SU-DHL-6 (cell line): ENCODE results near the gene UXS1.

Experiments used
- H2AFZ ChIP-seq: fragments of 200-600 bp; sonication (generic); 2 replicates; pipeline ENCODE4 v1.6.1; 2014; ENCODE audit warnings: low read depth, mild to moderate bottlenecking, moderate library complexity, mixed read lengths, antibody characterized with exemption, low read length; ENCODE audit not compliant: severe bottlenecking
- H3F3A ChIP-seq: fragments of 200-600 bp; shearing (Covaris generic); 2 replicates; pipeline ENCODE4 v1.6.0; 2016; ENCODE audit warnings: antibody characterized with exemption, mild to moderate bottlenecking; ENCODE audit not compliant: insufficient read depth
- H3K27ac ChIP-seq: fragments of 200-600 bp; sonication (generic); 2 replicates; pipeline ENCODE4 v1.5.1; 2016; ENCODE audit warnings: low read depth, mild to moderate bottlenecking, low read length, moderate library complexity, mixed read lengths
- H3K27me3 ChIP-seq: fragments of 200-600 bp; sonication (generic), shearing (Covaris generic); 2 replicates; pipeline ENCODE4 v1.6.0; 2014; ENCODE audit warnings: mild to moderate bottlenecking, low read length
- H3K36me3 ChIP-seq: fragments of 200-600 bp; sonication (generic); 2 replicates; pipeline ENCODE4 v1.6.1; 2014; ENCODE audit warnings: mild to moderate bottlenecking, low read length, mixed read lengths
- H3K4me2 ChIP-seq: fragments of 300-600, 200-600 bp; shearing (Covaris generic), sonication (generic); 2 replicates; pipeline ENCODE4 v1.6.0; 2014; ENCODE audit warnings: low read length, low read depth, mild to moderate bottlenecking; ENCODE audit not compliant: poor library complexity, severe bottlenecking
- H3K4me3 ChIP-seq: fragments of 200-600 bp; sonication (generic); 2 replicates; pipeline ENCODE4 v1.5.1; 2014; ENCODE audit warnings: antibody characterized with exemption, low read length, mild to moderate bottlenecking, mixed read lengths; ENCODE audit not compliant: insufficient read depth, poor library complexity, severe bottlenecking
- H3K79me2 ChIP-seq: fragments of 200-600 bp; sonication (generic); 2 replicates; pipeline ENCODE4 v1.6.1; 2014; ENCODE audit warnings: mild to moderate bottlenecking, low read length, moderate library complexity; ENCODE audit not compliant: insufficient read depth
- H3K9ac ChIP-seq: fragments of 200-600 bp; sonication (generic); 2 replicates; pipeline ENCODE4 v1.7.0; 2014; ENCODE audit warnings: mild to moderate bottlenecking, low read length
- H3K9me2 ChIP-seq: fragments of 200-600 bp; sonication (generic); replicated peaks from 2 replicates; pipeline ENCODE4 v1.6.1; 2014; ENCODE audit warnings: low read length; ENCODE audit not compliant: insufficient read depth
- H3K9me3 ChIP-seq: fragments of 200-600 bp; sonication (generic); 2 replicates; pipeline ENCODE4 v1.6.1; 2014; ENCODE audit warnings: low read length, mixed read lengths; ENCODE audit not compliant: insufficient read depth
- H4K20me1 ChIP-seq: fragments of 200-600 bp; sonication (generic); 2 replicates; pipeline ENCODE4 v1.6.1; 2014; ENCODE audit warnings: low read depth, mild to moderate bottlenecking, antibody characterized with exemption, low read length, moderate library complexity, mixed read lengths
- EZH2phosphoT487 ChIP-seq: fragments of 200-600 bp; sonication (generic), shearing (Covaris generic); conservative IDR thresholded peaks from 2 replicates; pipeline ENCODE4 v1.6.1; 2018; ENCODE audit warnings: mild to moderate bottlenecking, antibody characterized with exemption, low read length, moderate library complexity, mixed read lengths
- TF ChIP-seq, protein P1 (sequence below): fragments of 200-600 bp; sonication (generic); IDR thresholded peaks from one replicate; pipeline ENCODE4 v1.5.1; 2017; ENCODE audit warnings: antibody characterized with exemption, mild to moderate bottlenecking, low read length, moderate library complexity; ENCODE audit not compliant: insufficient read depth, poor library complexity, severe bottlenecking

Gene UXS1

DNA sequence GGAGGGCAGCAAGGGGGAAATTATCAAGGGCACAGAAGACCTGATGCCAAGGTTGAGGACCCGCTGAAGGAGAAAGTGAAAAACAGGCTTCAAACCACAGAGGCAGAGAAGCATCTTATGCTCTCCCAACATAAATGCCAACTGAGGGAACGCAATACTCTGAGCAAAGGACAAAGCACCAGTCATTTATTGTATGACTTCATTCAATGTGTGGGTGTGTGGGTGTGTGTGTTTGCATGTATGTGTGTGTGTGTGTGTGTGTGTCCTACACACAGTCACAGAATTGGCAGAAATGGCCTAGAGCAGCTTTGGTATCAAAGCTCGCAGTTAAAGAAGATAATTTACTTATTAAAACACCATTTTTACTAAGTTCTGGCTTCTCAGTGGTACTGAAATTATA, 51.4 kb downstream of the UXS1 start:
- Histone ChIP-seq H2AFZ (no peak overlapping the region), H3K4me3 (no peak overlapping the region), H3F3A (no peaks in the 10 kb centered on the region), H3K27me3 (no peaks in the 10 kb centered on the region), H3K9me3 (no peaks in the 10 kb centered on the region), H3K9ac (no peak overlapping the region), H3K4me2 (no peak overlapping the region), H4K20me1 (no peaks in the 10 kb centered on the region), H3K9me2 (no peaks in the 10 kb centered on the region), H3K27ac (no peak overlapping the region), H3K79me2 (no peaks in the 10 kb centered on the region), H3K36me3 (no peaks in the 10 kb centered on the region)
- TF ChIP-seq, protein P1, sequence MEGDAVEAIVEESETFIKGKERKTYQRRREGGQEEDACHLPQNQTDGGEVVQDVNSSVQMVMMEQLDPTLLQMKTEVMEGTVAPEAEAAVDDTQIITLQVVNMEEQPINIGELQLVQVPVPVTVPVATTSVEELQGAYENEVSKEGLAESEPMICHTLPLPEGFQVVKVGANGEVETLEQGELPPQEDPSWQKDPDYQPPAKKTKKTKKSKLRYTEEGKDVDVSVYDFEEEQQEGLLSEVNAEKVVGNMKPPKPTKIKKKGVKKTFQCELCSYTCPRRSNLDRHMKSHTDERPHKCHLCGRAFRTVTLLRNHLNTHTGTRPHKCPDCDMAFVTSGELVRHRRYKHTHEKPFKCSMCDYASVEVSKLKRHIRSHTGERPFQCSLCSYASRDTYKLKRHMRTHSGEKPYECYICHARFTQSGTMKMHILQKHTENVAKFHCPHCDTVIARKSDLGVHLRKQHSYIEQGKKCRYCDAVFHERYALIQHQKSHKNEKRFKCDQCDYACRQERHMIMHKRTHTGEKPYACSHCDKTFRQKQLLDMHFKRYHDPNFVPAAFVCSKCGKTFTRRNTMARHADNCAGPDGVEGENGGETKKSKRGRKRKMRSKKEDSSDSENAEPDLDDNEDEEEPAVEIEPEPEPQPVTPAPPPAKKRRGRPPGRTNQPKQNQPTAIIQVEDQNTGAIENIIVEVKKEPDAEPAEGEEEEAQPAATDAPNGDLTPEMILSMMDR: no peak
- no peak for TF ChIP-seq EZH2phosphoT487

DNA sequence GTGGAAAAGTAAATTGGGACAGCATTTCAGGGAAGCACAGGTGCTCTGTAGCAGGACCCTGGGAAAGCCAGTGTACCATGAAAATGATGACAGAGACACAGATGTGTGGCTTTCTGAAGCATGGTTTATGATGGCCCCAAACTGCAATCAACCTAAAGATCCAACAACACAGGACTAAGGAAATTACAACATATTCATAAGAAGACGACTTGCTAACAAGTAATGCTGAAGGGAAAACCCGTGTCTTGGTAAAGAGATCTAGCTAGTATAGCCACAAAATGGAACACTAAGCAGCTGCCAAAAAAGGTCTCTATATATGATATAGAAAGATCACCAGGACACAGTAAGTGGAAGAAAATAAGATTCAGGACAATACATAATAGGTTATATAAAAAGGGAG, 53.2 kb downstream of the UXS1 start:
- Histone ChIP-seq H2AFZ (no peak overlapping the region), H3F3A (no peaks in the 10 kb centered on the region), H3K9ac (no peak overlapping the region), H3K9me2 (no peaks in the 10 kb centered on the region), H3K27ac (no peak overlapping the region), H3K4me3 (no peak overlapping the region), H3K27me3 (no peaks in the 10 kb centered on the region), H3K9me3 (no peaks in the 10 kb centered on the region), H4K20me1 (no peaks in the 10 kb centered on the region), H3K79me2 (no peaks in the 10 kb centered on the region), H3K4me2 (no peak overlapping the region), H3K36me3 (no peaks in the 10 kb centered on the region)
- TF ChIP-seq EZH2phosphoT487: no peak
- TF ChIP-seq, protein P1: no peak

DNA sequence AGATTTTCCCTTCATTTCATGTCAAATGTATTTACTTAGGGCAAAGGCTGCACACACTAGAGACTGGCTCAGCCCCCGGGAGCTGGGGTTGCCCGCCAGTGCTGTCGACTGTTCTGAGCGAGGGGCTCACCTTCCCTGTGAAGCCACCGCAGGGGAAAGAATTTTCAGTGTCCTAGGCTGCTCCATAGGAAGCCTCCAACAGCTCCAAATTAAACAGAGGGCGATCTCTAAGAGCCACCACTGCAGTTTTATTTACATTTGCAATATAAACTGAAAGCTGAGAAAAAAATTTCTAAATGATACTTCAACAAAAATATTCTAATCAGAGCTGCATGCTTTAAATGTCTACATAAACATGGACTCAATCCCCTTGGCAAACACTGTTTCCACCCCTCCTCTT, 54.0 kb downstream of the UXS1 start:
- no peaks in the 10 kb centered on the region for H3F3A ChIP-seq
- no peak overlapping the region for H3K4me3 ChIP-seq
- H3K9me2 ChIP-seq: no peaks in the 10 kb centered on the region
- TF ChIP-seq, protein P1: no peak
- no peak for TF ChIP-seq EZH2phosphoT487
- H4K20me1 ChIP-seq: no peaks in the 10 kb centered on the region
- no peaks in the 10 kb centered on the region for H3K9me3 ChIP-seq
- H3K9ac ChIP-seq: no peak overlapping the region
- no peak overlapping the region for H3K27ac ChIP-seq
- no peaks in the 10 kb centered on the region for H3K36me3 ChIP-seq
- H3K79me2 ChIP-seq: no peaks in the 10 kb centered on the region
- no peaks in the 10 kb centered on the region for H3K27me3 ChIP-seq
- H2AFZ ChIP-seq: no peak overlapping the region
- H3K4me2 ChIP-seq: no peak overlapping the region
